ENCODE measurements around the gene VPS9D1. TPM values are rescaled to one million over a fixed set of nuclear protein-coding genes. Genes with fewer than 3 reads are reported as not detected.
A peak's percentile ranks its signal among the peaks of the same experiment; 100 is the strongest.

The VPS9D1 gene
- total and polyA plus RNA-seq, 2 of the 4 experiments (the other 2 are of a cell fraction), result 1.8 to 20.3 TPM

GRCh38 chr16:89701425-89702406, 19.0 kb downstream of the VPS9D1 start, which contains the start of gene SPATA2L:
TSS of gene SPATA2L (minus strand) at chr16:89701705. CDS start at chr16:89701232, 473 bp downstream.
- no peak within 1 kb of the TSS for H3K23ac ChIP-seq (ENCODE audit: low read depth, low read length)
- intact Hi-C loops (cut with micrococcal nuclease) (loop anchor here (2.0 kb wide), 2 partner anchors 91 to 159 kb away; no protein-coding TSS in a partner anchor), dilution Hi-C loops (cut with HindIII; ENCODE audit: low sequenced_read_pairs, unreplicated experiment) (no loop called here), in situ Hi-C loops (cut with MboI; ENCODE audit: low sequenced_read_pairs) (no loop called here)
- H3K27ac ChIP-seq (ENCODE audit: insufficient read depth, low read length), result peak within 1 kb of the TSS; percentile 64; the same call in 1 of the 2 replicates
- WGBS, 2 experiments (ENCODE audit: extremely low coverage in 2 of 2, insufficient read length in 1 of 2), result 5% methylated on average over 22 of the region's 97 CpGs; no CpG with 5 or more reads in 1 of the 2 experiments
- ATAC-seq (ENCODE audit: low read depth) (peak; percentile 80), DNase-seq (peak; percentile 65)
- peak within 1 kb of the TSS; percentile 86 for H2AK5ac ChIP-seq (ENCODE audit: low read depth, low read length)
- BruUV-seq (replicated peaks), result no TSS peak
- no peak within 1 kb of the TSS for H2BK15ac ChIP-seq (ENCODE audit: low read depth, low read length)
- H3K14ac ChIP-seq (replicated peaks; ENCODE audit: low read depth, low read length), result peak within 1 kb of the TSS; percentile 10; the same call in 1 of the 2 replicates
- peak within 1 kb of the TSS; percentile 100 for H3K4me3 ChIP-seq (ENCODE audit: insufficient read depth, low read depth, low read length)
- H3K4ac ChIP-seq (ENCODE audit: low read depth, low read length), result peak within 1 kb of the TSS; percentile 41; the same call in 1 of the 2 replicates
- H3K9me1 ChIP-seq (ENCODE audit: insufficient read depth, low read length), result no peaks in the 10 kb centered on the region
- peak within 1 kb of the TSS; percentile 100 for H3K4me2 ChIP-seq (ENCODE audit: low read depth, low read length)
- H3K9ac ChIP-seq (ENCODE audit: low read depth, low read length), result peak within 1 kb of the TSS; percentile 89
- H3K4me1 ChIP-seq (ENCODE audit: control insufficient read depth, insufficient read depth, low read length), result peaks cover 11% of the 10 kb centered on the region
- no peaks in the 10 kb centered on the region for H3K9me3 ChIP-seq (ENCODE audit: control insufficient read depth, insufficient read depth, low read length)
- peak within 1 kb of the TSS; percentile 95 for H2AK9ac ChIP-seq (replicated peaks; ENCODE audit: low read depth, low read length, poor library complexity)
- peaks cover 5 to 20% of the 10 kb centered on the region in 2 experiments; a peak in 2 of 4 replicates for H3K79me1 ChIP-seq (ENCODE audit: low read depth in 1 of 2, low read length in 2 of 2)
- peak within 1 kb of the TSS; percentile 35 for H2BK5ac ChIP-seq (ENCODE audit: low read depth, low read length, poor library complexity, severe bottlenecking)
- CTCF ChIA-PET, result interaction anchor here (3.2 kb wide), 1 partner anchor 159 kb away, joined by 19 read pairs; no protein-coding TSS in a partner anchor
- H3K18ac ChIP-seq (ENCODE audit: low read depth, low read length), result 0 out of 2 replicates have a peak within 1 kb of the TSS, but pooled peaks have one; percentile 63
- peaks cover 9% of the 10 kb centered on the region; the same call in 1 of the 2 replicates for H3K36me3 ChIP-seq (ENCODE audit: control insufficient read depth, insufficient read depth, low read length)
- no peak within 1 kb of the TSS; the same call in 1 of the 2 replicates for H4K5ac ChIP-seq (ENCODE audit: low read depth, low read length)
- peak within 1 kb of the TSS; percentile 99 for H2AFZ ChIP-seq (replicated peaks; ENCODE audit: low read length, poor library complexity)
- H4K91ac ChIP-seq (ENCODE audit: insufficient read depth, low read depth, low read length), result no peak within 1 kb of the TSS
- H2BK20ac ChIP-seq (ENCODE audit: low read depth, low read length), result no peak within 1 kb of the TSS
- H3K27me3 ChIP-seq (ENCODE audit: control insufficient read depth, insufficient read depth, low read length), result no peaks in the 10 kb centered on the region
- no peak within 1 kb of the TSS for H2BK120ac ChIP-seq (ENCODE audit: low read depth, low read length)
- peaks cover 21% of the 10 kb centered on the region for H4K20me1 ChIP-seq (ENCODE audit: insufficient read depth, low read length)
- POLR2A ChIA-PET (ENCODE audit: unreplicated experiment), result no interaction called here
- H3K56ac ChIP-seq (ENCODE audit: extremely low read depth, insufficient read depth, low read length), result no peak within 1 kb of the TSS
- peak within 1 kb of the TSS in 1 of 2 experiments; percentile 71; a peak in 1 of 4 replicates for H4K8ac ChIP-seq (ENCODE audit: low read depth in 2 of 2, low read length in 2 of 2)
- TF ChIP-seq USF2 (IDR thresholded peaks at IDR 0.05; ENCODE audit: low read depth, low read length) (no peak), MAZ (IDR thresholded peaks at IDR 0.05; ENCODE audit: borderline replicate concordance, low read depth, low read length) (peak; percentile 57; the same call in 1 of the 2 replicates), CHD1 (IDR thresholded peaks at IDR 0.05; ENCODE audit: low read depth, low read length) (no peak), BHLHE40 (IDR thresholded peaks at IDR 0.05; ENCODE audit: low read depth, low read length) (no peak), POLR2A (IDR thresholded peaks at IDR 0.05; ENCODE audit: low read depth, low read length) (peak; percentile 78), RAD21 (IDR thresholded peaks at IDR 0.05; ENCODE audit: low read length) (no peak), RFX5 (IDR thresholded peaks at IDR 0.05; ENCODE audit: low read depth, low read length) (no peak), MAFK (IDR thresholded peaks at IDR 0.05; ENCODE audit: low read depth, low read length) (no peak), ELK1 (IDR thresholded peaks at IDR 0.05; ENCODE audit: borderline replicate concordance, low read depth, low read length) (no peak), RCOR1 (IDR thresholded peaks at IDR 0.05; ENCODE audit: insufficient replicate concordance, low read length) (no peak), MXI1 (IDR thresholded peaks at IDR 0.05; ENCODE audit: borderline replicate concordance, low read depth, low read length) (0 out of 2 replicates have a peak, but pooled peaks have one; percentile 24), FOS (IDR thresholded peaks at IDR 0.05; ENCODE audit: low read depth, low read length) (no peak), SMC3 (IDR thresholded peaks at IDR 0.05; ENCODE audit: low read depth, low read length) (0 out of 2 replicates have a peak, but pooled peaks have one; percentile 14), CEBPB (IDR thresholded peaks at IDR 0.05; ENCODE audit: low read depth, low read length) (no peak), NFE2L2 (IDR thresholded peaks at IDR 0.05; ENCODE audit: low read depth, low read length) (no peak)

Measured in IMR-90 (cell line).